ENCODE data around the gene CCDC124. TPM values are rescaled to one million over a fixed set of nuclear protein-coding genes. Genes with fewer than 3 reads are reported as not detected.

The CCDC124 gene
- total and polyA plus RNA-seq, 2 of the 4 experiments (the other 2 are of a cell fraction) = 30.1 to 112 TPM

GRCh38 chr19:17942582-17943273 is 9.9 kb downstream of the CCDC124 start:
- H3K18ac ChIP-seq (ENCODE audit: low read depth, low read length) = no peak overlapping the region
- no peak overlapping the region for H2BK120ac ChIP-seq (ENCODE audit: low read depth, low read length)
- DNase-seq (no peak), ATAC-seq (ENCODE audit: low read depth) (no peak)
- peaks cover 5% of the 10 kb centered on the region; the same call in 1 of the 2 replicates for H3K36me3 ChIP-seq (ENCODE audit: control insufficient read depth, insufficient read depth, low read length)
- no peak overlapping the region for H3K4ac ChIP-seq (ENCODE audit: low read depth, low read length)
- no peak overlapping the region for H4K91ac ChIP-seq (ENCODE audit: insufficient read depth, low read depth, low read length)
- in situ Hi-C loops (cut with MboI; ENCODE audit: low sequenced_read_pairs) = loop anchor here (25.0 kb wide), 1 partner anchor 120 kb away; no protein-coding TSS in a partner anchor
- no peak overlapping the region for H2BK5ac ChIP-seq (ENCODE audit: low read depth, low read length, poor library complexity, severe bottlenecking)
- no peak overlapping the region for H3K27ac ChIP-seq (ENCODE audit: insufficient read depth, low read length)
- peak overlapping the region; percentile 28 for H2AK9ac ChIP-seq (replicated peaks; ENCODE audit: low read depth, low read length, poor library complexity)
- 0 out of 2 replicates have a peak, but pooled peaks cover 3% of the 10 kb centered on the region for H3K9me1 ChIP-seq (ENCODE audit: insufficient read depth, low read length)
- POLR2A ChIA-PET (ENCODE audit: unreplicated experiment) = no interaction called here
- no TSS peak for BruUV-seq (replicated peaks)
- H2AFZ ChIP-seq (replicated peaks; ENCODE audit: low read length, poor library complexity) = no peak overlapping the region
- no peak overlapping the region for H3K56ac ChIP-seq (ENCODE audit: extremely low read depth, insufficient read depth, low read length)
- dilution Hi-C loops (cut with HindIII; ENCODE audit: low sequenced_read_pairs, unreplicated experiment) = no loop called here
- H2BK20ac ChIP-seq (ENCODE audit: low read depth, low read length) = no peak overlapping the region
- H3K4me3 ChIP-seq (ENCODE audit: insufficient read depth, low read depth, low read length) = no peak overlapping the region
- CTCF ChIA-PET = no interaction called here
- no peak overlapping the region for H4K5ac ChIP-seq (ENCODE audit: low read depth, low read length)
- no peak overlapping the region for H2AK5ac ChIP-seq (ENCODE audit: low read depth, low read length)
- no peaks in the 10 kb centered on the region for H3K9me3 ChIP-seq (ENCODE audit: control insufficient read depth, insufficient read depth, low read length)
- H3K14ac ChIP-seq (replicated peaks; ENCODE audit: low read depth, low read length) = no peak overlapping the region
- H3K23ac ChIP-seq (ENCODE audit: low read depth, low read length) = no peak overlapping the region
- 78% methylated on average over 17 of the region's 41 CpGs; no CpG with 5 or more reads in 1 of the 2 experiments for WGBS, 2 experiments (ENCODE audit: extremely low coverage in 2 of 2, insufficient read length in 1 of 2)
- no peak overlapping the region for H3K9ac ChIP-seq (ENCODE audit: low read depth, low read length)
- intact Hi-C loops (cut with micrococcal nuclease) = no loop called here
- H4K8ac ChIP-seq (ENCODE audit: low read depth in 2 of 2, low read length in 2 of 2) = no peak overlapping the region
- H3K4me1 ChIP-seq (ENCODE audit: control insufficient read depth, insufficient read depth, low read length) = peaks cover 5% of the 10 kb centered on the region
- no peaks in the 10 kb centered on the region for H3K27me3 ChIP-seq (ENCODE audit: control insufficient read depth, insufficient read depth, low read length)
- H3K4me2 ChIP-seq (ENCODE audit: low read depth, low read length) = no peak overlapping the region
- H2BK15ac ChIP-seq (ENCODE audit: low read depth, low read length) = no peak overlapping the region
- peaks cover 0 to 4% of the 10 kb centered on the region in 2 experiments; a peak in 1 of 4 replicates for H3K79me1 ChIP-seq (ENCODE audit: low read depth in 1 of 2, low read length in 2 of 2)
- TF ChIP-seq, protein P1, sequence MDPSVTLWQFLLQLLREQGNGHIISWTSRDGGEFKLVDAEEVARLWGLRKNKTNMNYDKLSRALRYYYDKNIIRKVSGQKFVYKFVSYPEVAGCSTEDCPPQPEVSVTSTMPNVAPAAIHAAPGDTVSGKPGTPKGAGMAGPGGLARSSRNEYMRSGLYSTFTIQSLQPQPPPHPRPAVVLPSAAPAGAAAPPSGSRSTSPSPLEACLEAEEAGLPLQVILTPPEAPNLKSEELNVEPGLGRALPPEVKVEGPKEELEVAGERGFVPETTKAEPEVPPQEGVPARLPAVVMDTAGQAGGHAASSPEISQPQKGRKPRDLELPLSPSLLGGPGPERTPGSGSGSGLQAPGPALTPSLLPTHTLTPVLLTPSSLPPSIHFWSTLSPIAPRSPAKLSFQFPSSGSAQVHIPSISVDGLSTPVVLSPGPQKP (IDR thresholded peaks at IDR 0.05; ENCODE audit: borderline replicate concordance, low read depth, low read length) = no peak
- TF ChIP-seq RFX5 (IDR thresholded peaks at IDR 0.05; ENCODE audit: low read depth, low read length) (no peak), CTCF (conservative IDR thresholded peaks at IDR 0.05; ENCODE audit: low read depth, low read length) (no peak), POLR2A (IDR thresholded peaks at IDR 0.05; ENCODE audit: low read depth, low read length) (no peak), RCOR1 (IDR thresholded peaks at IDR 0.05; ENCODE audit: insufficient replicate concordance, low read length) (no peak), BHLHE40 (IDR thresholded peaks at IDR 0.05; ENCODE audit: low read depth, low read length) (no peak), FOS (IDR thresholded peaks at IDR 0.05; ENCODE audit: low read depth, low read length) (no peak), MAFK (IDR thresholded peaks at IDR 0.05; ENCODE audit: low read depth, low read length) (no peak), SMC3 (IDR thresholded peaks at IDR 0.05; ENCODE audit: low read depth, low read length) (no peak), MXI1 (IDR thresholded peaks at IDR 0.05; ENCODE audit: borderline replicate concordance, low read depth, low read length) (no peak), CHD1 (IDR thresholded peaks at IDR 0.05; ENCODE audit: low read depth, low read length) (no peak), CEBPB (IDR thresholded peaks at IDR 0.05; ENCODE audit: low read depth, low read length) (no peak)
- TF ChIP-seq, protein P2, sequence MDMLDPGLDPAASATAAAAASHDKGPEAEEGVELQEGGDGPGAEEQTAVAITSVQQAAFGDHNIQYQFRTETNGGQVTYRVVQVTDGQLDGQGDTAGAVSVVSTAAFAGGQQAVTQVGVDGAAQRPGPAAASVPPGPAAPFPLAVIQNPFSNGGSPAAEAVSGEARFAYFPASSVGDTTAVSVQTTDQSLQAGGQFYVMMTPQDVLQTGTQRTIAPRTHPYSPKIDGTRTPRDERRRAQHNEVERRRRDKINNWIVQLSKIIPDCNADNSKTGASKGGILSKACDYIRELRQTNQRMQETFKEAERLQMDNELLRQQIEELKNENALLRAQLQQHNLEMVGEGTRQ (IDR thresholded peaks at IDR 0.05; ENCODE audit: low read depth, low read length) = no peak
- peaks cover 33% of the 10 kb centered on the region for H4K20me1 ChIP-seq (ENCODE audit: insufficient read depth, low read length)

Data from IMR-90 (cell line).